Ovary (tissue), 3 donors: ENCODE data around the gene TRIM33.

Experiments
- CTCF ChIP-seq, 3 donors: fragments of 450-650 bp in 2 of 3; fragments of 200-600 bp in 1 of 3; IDR thresholded peaks; one replicate each; pipeline versions ENCODE4 v1.5.1 to v1.8.0; 2016 to 2022; ENCODE audit warnings: antibody characterized with exemption in 3 of 3, mild to moderate bottlenecking in 1 of 3
- EP300 ChIP-seq: sonication (generic); formaldehyde crosslinking; IDR thresholded peaks from one replicate; pipeline ENCODE4 v1.6.1; 2017; ENCODE audit warnings: antibody characterized with exemption
- POLR2A ChIP-seq: fragments of 450-650 bp; IDR thresholded peaks from one replicate; pipeline ENCODE4 v1.6.1; 2017; ENCODE audit warnings: antibody characterized with exemption, mild to moderate bottlenecking, moderate library complexity
- donor health status: DM: no; HTN: no; CAD: no.

GRCh38 chr1:114495486-114495885, 15.5 kb downstream of the TRIM33 start:
- TF ChIP-seq POLR2A (no peak), CTCF (IDR thresholded peaks at IDR 0.05) (no peak), EP300 (no peak)
